Measurements from ENCODE around the gene PREX1. TPM values are rescaled to one million over a fixed set of nuclear protein-coding genes. Genes with fewer than 3 reads are reported as not detected.

PREX1 gene
- total RNA-seq, 1 donor from 2014 or later, result 2.9 TPM

GRCh38 chr20:48632017-48632824 lies 195.6 kb downstream of the PREX1 start:
- Mint-ChIP-seq H3K9me3 (ENCODE audit: low read depth) (no peaks in the 10 kb centered on the region), H3K27me3 (no peaks in the 10 kb centered on the region), H3K4me1 (ENCODE audit: low read depth) (no peaks in the 10 kb centered on the region), H3K4me3 (ENCODE audit: low read depth) (no peak overlapping the region), H3K36me3 (ENCODE audit: insufficient read depth) (no peaks in the 10 kb centered on the region), H3K27ac (no peak overlapping the region)
- TF ChIP-seq, protein P1, sequence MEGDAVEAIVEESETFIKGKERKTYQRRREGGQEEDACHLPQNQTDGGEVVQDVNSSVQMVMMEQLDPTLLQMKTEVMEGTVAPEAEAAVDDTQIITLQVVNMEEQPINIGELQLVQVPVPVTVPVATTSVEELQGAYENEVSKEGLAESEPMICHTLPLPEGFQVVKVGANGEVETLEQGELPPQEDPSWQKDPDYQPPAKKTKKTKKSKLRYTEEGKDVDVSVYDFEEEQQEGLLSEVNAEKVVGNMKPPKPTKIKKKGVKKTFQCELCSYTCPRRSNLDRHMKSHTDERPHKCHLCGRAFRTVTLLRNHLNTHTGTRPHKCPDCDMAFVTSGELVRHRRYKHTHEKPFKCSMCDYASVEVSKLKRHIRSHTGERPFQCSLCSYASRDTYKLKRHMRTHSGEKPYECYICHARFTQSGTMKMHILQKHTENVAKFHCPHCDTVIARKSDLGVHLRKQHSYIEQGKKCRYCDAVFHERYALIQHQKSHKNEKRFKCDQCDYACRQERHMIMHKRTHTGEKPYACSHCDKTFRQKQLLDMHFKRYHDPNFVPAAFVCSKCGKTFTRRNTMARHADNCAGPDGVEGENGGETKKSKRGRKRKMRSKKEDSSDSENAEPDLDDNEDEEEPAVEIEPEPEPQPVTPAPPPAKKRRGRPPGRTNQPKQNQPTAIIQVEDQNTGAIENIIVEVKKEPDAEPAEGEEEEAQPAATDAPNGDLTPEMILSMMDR (IDR thresholded peaks at IDR 0.05; ENCODE audit: unreplicated experiment), result no peak
- DNase-seq (ENCODE audit: low spot score, unreplicated experiment), result no peak

DNA sequence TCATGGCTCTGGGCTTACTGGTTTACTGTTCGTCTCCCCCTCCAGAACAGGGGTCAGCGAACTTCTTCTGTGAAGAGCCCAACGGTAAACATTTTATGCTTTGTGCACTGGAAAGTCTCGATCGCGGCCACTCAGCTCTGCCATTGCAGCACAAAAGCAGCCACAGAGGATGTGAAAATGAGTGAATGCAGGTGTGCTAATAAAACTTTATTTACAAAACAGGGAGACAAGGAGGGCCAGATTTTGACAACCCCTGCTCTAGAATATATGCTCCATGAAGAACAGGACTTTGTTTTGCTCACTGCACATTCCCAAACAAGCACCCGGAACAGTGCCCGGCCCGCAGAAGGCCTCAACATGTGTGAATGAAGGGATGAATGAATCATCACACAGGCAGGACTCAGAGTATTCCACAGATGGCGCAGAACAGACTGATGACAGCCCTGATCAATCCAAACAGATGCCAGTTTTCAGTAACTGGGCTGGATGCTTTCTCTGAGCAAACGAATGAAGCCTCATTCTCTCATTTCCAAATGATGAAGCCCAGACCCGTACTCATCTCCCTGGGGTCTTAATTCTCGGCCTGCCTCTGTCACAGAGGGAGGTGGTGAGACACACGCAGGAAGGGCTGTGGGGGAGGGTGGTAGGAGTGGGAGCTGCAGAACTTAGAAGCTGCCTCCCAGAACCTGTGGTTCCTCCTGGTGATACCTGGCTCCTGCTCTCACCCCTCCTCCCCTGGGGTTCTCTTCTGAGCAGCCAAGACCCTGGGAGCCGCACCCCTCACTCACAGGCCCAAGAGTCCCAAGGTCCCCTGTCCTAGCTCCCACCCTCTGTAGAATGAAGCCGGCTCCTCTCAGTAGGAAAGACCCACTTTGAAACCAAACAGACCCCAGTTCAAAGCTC lies 196.4 kb downstream of the PREX1 start:
- Mint-ChIP-seq H3K27me3 (no peaks in the 10 kb centered on the region), H3K9me3 (ENCODE audit: low read depth) (no peaks in the 10 kb centered on the region), H3K36me3 (ENCODE audit: insufficient read depth) (no peaks in the 10 kb centered on the region), H3K4me3 (ENCODE audit: low read depth) (no peak overlapping the region), H3K27ac (peak overlapping the region; percentile 76), H3K4me1 (ENCODE audit: low read depth) (no peaks in the 10 kb centered on the region)
- TF ChIP-seq, protein P1 (IDR thresholded peaks at IDR 0.05; ENCODE audit: unreplicated experiment), result no peak
- DNase-seq (ENCODE audit: low spot score, unreplicated experiment), result no peak

DNA sequence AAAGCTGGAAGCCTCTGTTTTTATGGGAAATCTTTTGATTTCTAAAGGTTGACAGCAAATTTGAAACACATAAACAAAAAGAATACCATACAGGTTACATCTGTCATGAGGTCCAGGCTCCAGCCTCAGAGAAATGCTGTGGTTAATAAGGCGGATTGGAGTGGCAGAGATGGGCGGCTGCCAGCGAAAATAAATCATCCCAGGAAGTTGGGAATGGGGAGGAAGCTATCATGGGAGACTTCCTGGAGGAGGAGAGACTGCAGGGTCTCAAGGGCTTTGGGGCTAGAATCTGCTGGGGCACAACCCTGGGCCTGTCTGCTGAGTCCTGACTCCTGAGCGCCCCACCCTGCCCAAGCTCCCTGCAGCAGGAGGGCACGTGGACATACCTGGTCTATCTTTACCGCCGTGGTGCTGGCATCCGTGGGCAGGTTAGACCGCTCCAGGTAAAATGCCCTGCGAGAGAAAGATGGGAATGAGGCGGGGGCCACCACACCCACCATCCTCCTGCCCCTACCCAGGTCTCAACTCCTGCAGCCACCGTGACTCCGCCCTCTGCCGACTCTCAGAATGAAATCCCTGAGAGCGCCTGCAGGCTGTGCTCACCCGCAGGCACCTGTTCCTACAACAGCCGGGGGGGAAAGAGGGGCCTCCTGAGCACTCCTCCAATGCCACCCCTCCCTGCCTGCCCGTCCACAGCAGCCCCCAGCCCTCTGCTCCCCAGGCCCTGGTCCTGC lies 197.3 kb downstream of the PREX1 start:
- no peaks in the 10 kb centered on the region for H3K27me3 Mint-ChIP-seq
- H3K4me1 Mint-ChIP-seq (ENCODE audit: low read depth), result no peaks in the 10 kb centered on the region
- no peaks in the 10 kb centered on the region for H3K9me3 Mint-ChIP-seq (ENCODE audit: low read depth)
- TF ChIP-seq, protein P1 (IDR thresholded peaks at IDR 0.05; ENCODE audit: unreplicated experiment), result no peak
- no peak for DNase-seq (ENCODE audit: low spot score, unreplicated experiment)
- no peak overlapping the region for H3K4me3 Mint-ChIP-seq (ENCODE audit: low read depth)
- no peak overlapping the region for H3K27ac Mint-ChIP-seq
- H3K36me3 Mint-ChIP-seq (ENCODE audit: insufficient read depth), result no peaks in the 10 kb centered on the region

GRCh38 chr20:48629960-48630315 lies 197.9 kb downstream of the PREX1 start:
- DNase-seq (ENCODE audit: low spot score, unreplicated experiment), result no peak
- Mint-ChIP-seq H3K27ac (no peak overlapping the region), H3K27me3 (no peaks in the 10 kb centered on the region), H3K4me3 (ENCODE audit: low read depth) (no peak overlapping the region), H3K4me1 (ENCODE audit: low read depth) (no peaks in the 10 kb centered on the region), H3K36me3 (ENCODE audit: insufficient read depth) (no peaks in the 10 kb centered on the region), H3K9me3 (ENCODE audit: low read depth) (no peaks in the 10 kb centered on the region)
- TF ChIP-seq, protein P1 (IDR thresholded peaks at IDR 0.05; ENCODE audit: unreplicated experiment), result no peak

Data from progenitor cell of endocrine pancreas (in vitro differentiated cells).